K562 (cell line): ENCODE results near the gene ROMO1. TPM values are rescaled to one million over a fixed set of nuclear protein-coding genes. Genes with fewer than 3 reads are reported as not detected.

Source experiments
- ATAC-seq: fragments of 200-7000 bp; cut with Tn5 transposase; 3 replicates; pipeline ENCODE4 v1.9.1; 2020; ENCODE audit warnings: moderate library complexity
- BruUV-seq: library from RNA; stranded (reverse); fragments of 400-500 nt; replicated peaks from 2 replicates; lab custom pipeline; 2021; lab: Mats Ljungman, UMichigan
- CTCF ChIA-PET: fragments of 300-600 bp; formaldehyde crosslinking; extraction: SDS; loops from one replicate; lab custom pipeline; 2021; ENCODE audit warnings: low intra/inter-chr PET ratio; lab: Yijun Ruan, JAX
- POLR2A ChIA-PET: fragments of 300-600, 350-650 bp; sonication (Branson Sonifier 250); formaldehyde crosslinking; extraction: SDS; loops from one replicate; lab custom pipeline; 2021; ENCODE audit warnings: antibody characterized with exemption, inconsistent platforms; lab: Yijun Ruan, JAX
- DNase-seq, 4 experiments: peaks; one replicate each; pipeline versions ENCODE4 v3.0.0 to v3.0.0-alpha.2; 2011 to 2018; ENCODE audit warnings: low spot score in 3 of 4, mixed read lengths in 3 of 4; ENCODE audit errors: extremely low read depth in 1 of 4
- FAIRE-seq: peaks from 2 replicates; lab custom pipeline; 2011; peaks lifted over from hg19 to GRCh38; lab: Jason Lieb, UNC
- H2AFZ ChIP-seq: 2 replicates; pipeline ENCODE4 v1.6.0; 2011; ENCODE audit warnings: low read depth, low read length, control low read depth, inconsistent platforms
- H3K27ac ChIP-seq: fragments of 200-600 bp; 3 replicates; pipeline ENCODE4 v1.8.0; 2011; ENCODE audit warnings: low read depth, mild to moderate bottlenecking, control low read depth, inconsistent platforms, low read length, moderate library complexity, mixed read lengths; ENCODE audit errors: extremely low read depth
- H3K27me3 ChIP-seq, 2 experiments: fragments of 300-600 bp in 1 of 2; 2 replicates in 1 of 2; 3 replicates in 1 of 2; pipeline versions ENCODE4 v1.6.0 to v1.8.0; 2011; ENCODE audit warnings: inconsistent platforms in 2 of 2, low read length in 2 of 2, mild to moderate bottlenecking in 1 of 2, mixed read lengths in 1 of 2, moderate library complexity in 1 of 2; ENCODE audit not compliant: control insufficient read depth in 2 of 2, insufficient read depth in 2 of 2
- H3K36me3 ChIP-seq: fragments of 300-600 bp; 3 replicates; pipeline ENCODE4 v1.8.0; 2011; ENCODE audit warnings: mild to moderate bottlenecking, low read length, inconsistent platforms; ENCODE audit not compliant: control insufficient read depth, insufficient read depth
- H3K4me1 ChIP-seq, 2 experiments: fragments of 200-600 bp in 1 of 2; replicated peaks in 1 of 2; 2 replicates in 1 of 2; 3 replicates in 1 of 2; pipeline versions ENCODE4 v1.5.1 to v1.8.0; 2011; ENCODE audit warnings: inconsistent platforms in 2 of 2, low read length in 2 of 2, mild to moderate bottlenecking in 1 of 2, mixed read lengths in 1 of 2, moderate library complexity in 1 of 2; ENCODE audit not compliant: control insufficient read depth in 2 of 2, insufficient read depth in 2 of 2
- H3K4me2 ChIP-seq: 2 replicates; pipeline ENCODE4 v1.6.1; 2011; ENCODE audit warnings: low read length, control low read depth, inconsistent platforms, mixed read lengths; ENCODE audit not compliant: insufficient read depth
- H3K4me3 ChIP-seq: fragments of 200-600 bp; sonication (generic), shearing (Covaris generic); 2 replicates; pipeline ENCODE4 v1.5.1; 2016; ENCODE audit warnings: control low read depth, inconsistent platforms
- H3K79me2 ChIP-seq: fragments of 200-600 bp; 3 replicates; pipeline ENCODE4 v1.8.0; 2011; ENCODE audit warnings: low read length, inconsistent platforms; ENCODE audit not compliant: control insufficient read depth, insufficient read depth
- H3K9ac ChIP-seq, 2 experiments: 2 replicates each; pipeline versions ENCODE4 v1.6.0 to v1.6.1; 2011; ENCODE audit warnings: low read depth in 2 of 2, low read length in 2 of 2, control low read depth in 1 of 2, inconsistent platforms in 1 of 2, mild to moderate bottlenecking in 1 of 2, mixed read lengths in 1 of 2; ENCODE audit not compliant: insufficient read depth in 1 of 2
- H3K9me1 ChIP-seq: one replicate; pipeline ENCODE4 v1.6.0; 2011; ENCODE audit warnings: inconsistent platforms, mild to moderate bottlenecking, low read length, moderate library complexity; ENCODE audit not compliant: control insufficient read depth, insufficient read depth
- H3K9me3 ChIP-seq: replicated peaks from 2 replicates; pipeline ENCODE4 v1.5.1; 2011; ENCODE audit warnings: low read depth, low read length, inconsistent platforms; ENCODE audit not compliant: control insufficient read depth, insufficient read depth
- H4K20me1 ChIP-seq: replicated peaks from 2 replicates; pipeline ENCODE4 v1.6.1; 2011; ENCODE audit warnings: low read length, inconsistent platforms, mixed read lengths; ENCODE audit not compliant: control insufficient read depth, insufficient read depth
- CBFA2T2 ChIP-seq: fragments of 450-650 bp; conservative IDR thresholded peaks from 2 replicates; pipeline ENCODE4 v1.6.1; 2017; ENCODE audit warnings: mild to moderate bottlenecking
- CBX5 ChIP-seq: IDR thresholded peaks from 2 replicates; pipeline ENCODE4 v1.6.1; 2014; ENCODE audit warnings: low read depth, borderline replicate concordance
- ILK ChIP-seq: fragments of 450-650 bp; IDR thresholded peaks from 2 replicates; pipeline ENCODE4 v1.6.1; 2016; ENCODE audit warnings: missing genetic modification characterization, low read depth, mild to moderate bottlenecking, missing compliant biosample characterization, moderate library complexity, borderline replicate concordance
- SPI1 ChIP-seq: IDR thresholded peaks from 2 replicates; pipeline ENCODE4 v1.6.1; 2011; ENCODE audit warnings: low read depth, low read length, control low read depth, borderline replicate concordance
- TAF1 ChIP-seq: IDR thresholded peaks from 2 replicates; pipeline ENCODE4 v1.6.1; 2011; ENCODE audit warnings: mild to moderate bottlenecking, low read length, moderate library complexity; ENCODE audit not compliant: insufficient read depth, control insufficient read depth, severe bottlenecking; ENCODE audit errors: extremely low read depth
- THAP12 ChIP-seq: fragments of 250-450 bp; sonication (Bioruptor Pico); IDR thresholded peaks from 2 replicates; pipeline ENCODE4 v1.9.0; 2021; ENCODE audit warnings: mild to moderate bottlenecking, inconsistent platforms
- XRCC4 ChIP-seq: IDR thresholded peaks from one replicate; pipeline ENCODE4 v1.6.1; 2011; ENCODE audit not compliant: insufficient read depth, insufficient read length; ENCODE audit errors: extremely low read depth
- ZNF384 ChIP-seq: IDR thresholded peaks from 2 replicates; pipeline ENCODE4 v1.6.1; 2012; ENCODE audit warnings: low read depth, low read length, improper control_type of control experiment
- WGBS: fragments of 100-300 bp; shearing (Covaris generic); methylation state at CpG from one replicate; pipeline ENCODE4 v1.1.6; 2016; ENCODE audit warnings: low coverage, mixed read lengths; ENCODE audit not compliant: insufficient coverage; ENCODE audit errors: missing lambda C conversion rate; 5-methylcytosine and 5-hydroxymethylcytosine counted together
- in situ Hi-C: fragments of 300-500 bp; cut with MboI; formaldehyde crosslinking; loops from 4 replicates; pipeline ENCODE4 v1.15.0; 2018; ENCODE audit warnings: inconsistent platforms, mixed read lengths
- intact Hi-C: fragments of 100-400 bp; cut with micrococcal nuclease; formaldehyde crosslinking; loops from 2 replicates; pipeline ENCODE4 v1.14.2; 2022
- polyA plus RNA-seq, 8 experiments: library from polyadenylated mRNA; depleted of rRNA in 4 of 8; stranded (reverse) in 5 of 8; unstranded in 3 of 8; fragments of >200 nt; fragmentation: Nextera tagmentation in 2 of 8; fragmentation: Illumina TruSeq in 1 of 8; extraction: Ambion mirVana in 2 of 8; extraction: Trizol in 1 of 8; gene quantifications; 2 replicates each; pipeline versions ENCODE4 v1.2.1 to v1.2.3, GENCODE V29; 2011 to 2014; ENCODE audit warnings: inconsistent platforms in 1 of 8, missing spikeins in 1 of 8
- total RNA-seq, 7 experiments: library from RNA; depleted of rRNA in 6 of 7; stranded (reverse); fragments of >200 nt in 6 of 7; fragmentation: Illumina TruSeq in 2 of 7; extraction: Trizol in 2 of 7; gene quantifications; 2 replicates each; pipeline versions ENCODE4 v1.2.1 to v1.2.3, GENCODE V29; 2011 to 2021; ENCODE audit warnings: low replicate concordance in 1 of 7

The ROMO1 gene
- total and polyA plus RNA-seq, 9 of the 15 experiments (the other 6 are each of a cell fraction or from before 2014, with no cell fraction given): 31.8 to 741 (median 226) TPM

- FAIRE-seq (peak; percentile 19), DNase-seq (no peak), ATAC-seq (no peak)
- H3K27ac ChIP-seq: no peak overlapping the region
- no peaks in the 10 kb centered on the region for H3K9me3 ChIP-seq
- H3K79me2 ChIP-seq: no peaks in the 10 kb centered on the region
- TF ChIP-seq THAP12 (CRISPR knock-in tag): no peak
- no peak for TF ChIP-seq ZNF384
- TF ChIP-seq ILK (tag): no peak
- no peak for TF ChIP-seq CBFA2T2
- no peak for TF ChIP-seq TAF1
- no peak for TF ChIP-seq SPI1
- TF ChIP-seq XRCC4: no peak
- TF ChIP-seq CBX5: no peak
- H3K36me3 ChIP-seq: peaks cover 56% of the 10 kb centered on the region
- H4K20me1 ChIP-seq: no peaks in the 10 kb centered on the region
- no peaks in the 10 kb centered on the region for H3K27me3 ChIP-seq
- WGBS: 75% methylated on average over 4 of the region's 4 CpGs
- BruUV-seq: no TSS peak
- CTCF ChIA-PET: no interaction called here
- H2AFZ ChIP-seq: no peak overlapping the region
- in situ Hi-C loops (no loop called here), intact Hi-C loops (no loop called here)
- POLR2A ChIA-PET: interaction anchor here (0.6 to 2.3 kb wide), 5 partner anchors 9 to 52 kb away, joined by 3 to 10 read pairs (median 3); partner anchors contain the start of genes NFS1, RBM39 and ROMO1
- no peaks in the 10 kb centered on the region for H3K4me1 ChIP-seq
- H3K9me1 ChIP-seq: no peaks in the 10 kb centered on the region
- H3K4me2 ChIP-seq: no peak overlapping the region
- H3K4me3 ChIP-seq: no peak overlapping the region
- H3K9ac ChIP-seq: no peak overlapping the region
Observed at GRCh38 chr20:35690265-35690664, 8.9 kb upstream of the ROMO1 start.
